ENCODE results near the gene URGCP. TPM values are rescaled to one million over a fixed set of nuclear protein-coding genes. Genes with fewer than 3 reads are reported as not detected.
A peak's percentile ranks its signal among the peaks of the same experiment; 100 is the strongest.

The URGCP gene
- total and polyA plus RNA-seq, 2 donors (not counting 1 experiment from before 2014, with no cell fraction given): 18.3 to 42.1 TPM

DNA sequence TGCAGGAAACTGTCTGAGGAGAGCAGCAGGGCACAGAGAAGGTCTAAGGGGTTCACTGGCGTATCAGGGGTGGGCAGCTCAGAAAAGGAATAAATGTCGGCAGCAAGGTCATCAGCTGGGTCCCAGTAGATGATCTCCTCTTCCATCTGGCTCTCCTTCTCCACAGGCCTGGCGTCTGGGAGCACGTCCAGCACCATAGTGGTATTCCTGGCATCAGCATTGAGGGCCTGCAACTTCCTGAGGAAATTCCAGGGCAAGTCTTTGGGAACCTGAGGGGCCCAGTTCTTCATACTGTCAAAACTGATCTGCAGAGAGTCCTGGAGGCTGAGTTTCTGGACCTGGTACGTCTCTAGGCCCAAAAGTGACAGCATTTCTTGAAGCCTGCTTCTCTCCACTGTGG, 27.5 kb downstream of the URGCP start:
- H3K79me2 ChIP-seq (ENCODE audit: control insufficient read depth, insufficient read depth, low read length): peaks cover 15% of the 10 kb centered on the region
- peak in 1 of 2 donors; percentile 72 for DNase-seq (ENCODE audit: low read depth in 2 of 2)
- no peaks in the 10 kb centered on the region for H4K20me1 ChIP-seq (ENCODE audit: control insufficient read depth, extremely low read depth, insufficient read depth, low read length)
- peaks cover 16% of the 10 kb centered on the region for H3K4me1 ChIP-seq (ENCODE audit: control insufficient read depth, extremely low read depth, insufficient read depth, low read length)
- no peaks in the 10 kb centered on the region for H3K9me3 ChIP-seq (ENCODE audit: control insufficient read depth, insufficient read depth, low read depth, low read length)
- H3K4me2 ChIP-seq (ENCODE audit: extremely low read depth, insufficient read depth, low read length): peak overlapping the region; percentile 7
- H3K4me3 ChIP-seq (replicated peaks in 1 of 4; ENCODE audit: control extremely low read depth in 1 of 4, insufficient read depth in 1 of 4, low read depth in 3 of 4, low read length in 4 of 4): no peak overlapping the region
- no peak overlapping the region for H3K27ac ChIP-seq (ENCODE audit: insufficient read depth, low read length)
- H3K9ac ChIP-seq (ENCODE audit: insufficient read depth, low read length): no peak overlapping the region
- peaks cover 41% of the 10 kb centered on the region for H3K36me3 ChIP-seq (ENCODE audit: control insufficient read depth, insufficient read depth, low read length)
- no peak for TF ChIP-seq EZH2 (IDR thresholded peaks at IDR 0.05; ENCODE audit: low read length, missing control alignments)
- TF ChIP-seq, protein P1, sequence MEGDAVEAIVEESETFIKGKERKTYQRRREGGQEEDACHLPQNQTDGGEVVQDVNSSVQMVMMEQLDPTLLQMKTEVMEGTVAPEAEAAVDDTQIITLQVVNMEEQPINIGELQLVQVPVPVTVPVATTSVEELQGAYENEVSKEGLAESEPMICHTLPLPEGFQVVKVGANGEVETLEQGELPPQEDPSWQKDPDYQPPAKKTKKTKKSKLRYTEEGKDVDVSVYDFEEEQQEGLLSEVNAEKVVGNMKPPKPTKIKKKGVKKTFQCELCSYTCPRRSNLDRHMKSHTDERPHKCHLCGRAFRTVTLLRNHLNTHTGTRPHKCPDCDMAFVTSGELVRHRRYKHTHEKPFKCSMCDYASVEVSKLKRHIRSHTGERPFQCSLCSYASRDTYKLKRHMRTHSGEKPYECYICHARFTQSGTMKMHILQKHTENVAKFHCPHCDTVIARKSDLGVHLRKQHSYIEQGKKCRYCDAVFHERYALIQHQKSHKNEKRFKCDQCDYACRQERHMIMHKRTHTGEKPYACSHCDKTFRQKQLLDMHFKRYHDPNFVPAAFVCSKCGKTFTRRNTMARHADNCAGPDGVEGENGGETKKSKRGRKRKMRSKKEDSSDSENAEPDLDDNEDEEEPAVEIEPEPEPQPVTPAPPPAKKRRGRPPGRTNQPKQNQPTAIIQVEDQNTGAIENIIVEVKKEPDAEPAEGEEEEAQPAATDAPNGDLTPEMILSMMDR (conservative IDR thresholded peaks at IDR 0.05 in 1 of 2, IDR thresholded peaks at IDR 0.05 in 1 of 2; ENCODE audit: low read depth in 1 of 2, low read length in 2 of 2): no peak
- no peak overlapping the region for H2AFZ ChIP-seq (ENCODE audit: low read length)
- no peaks in the 10 kb centered on the region for H3K27me3 ChIP-seq (ENCODE audit: control insufficient read depth, insufficient read depth, low read length)

GRCh38 chr7:43877968-43878864, 28.2 kb downstream of the URGCP start:
- Histone ChIP-seq H2AFZ (ENCODE audit: low read length) (no peak overlapping the region), H3K4me2 (ENCODE audit: extremely low read depth, insufficient read depth, low read length) (no peak overlapping the region), H3K27me3 (ENCODE audit: control insufficient read depth, insufficient read depth, low read length) (no peaks in the 10 kb centered on the region), H3K36me3 (ENCODE audit: control insufficient read depth, insufficient read depth, low read length) (peaks cover 41% of the 10 kb centered on the region), H3K9me3 (ENCODE audit: control insufficient read depth, insufficient read depth, low read depth, low read length) (no peaks in the 10 kb centered on the region), H3K4me3 (replicated peaks in 1 of 4; ENCODE audit: control extremely low read depth in 1 of 4, insufficient read depth in 1 of 4, low read depth in 3 of 4, low read length in 4 of 4) (no peak overlapping the region), H3K9ac (ENCODE audit: insufficient read depth, low read length) (no peak overlapping the region), H3K79me2 (ENCODE audit: control insufficient read depth, insufficient read depth, low read length) (peaks cover 15% of the 10 kb centered on the region), H3K27ac (ENCODE audit: insufficient read depth, low read length) (no peak overlapping the region), H4K20me1 (ENCODE audit: control insufficient read depth, extremely low read depth, insufficient read depth, low read length) (no peaks in the 10 kb centered on the region), H3K4me1 (ENCODE audit: control insufficient read depth, extremely low read depth, insufficient read depth, low read length) (peaks cover 21% of the 10 kb centered on the region)
- no peak for DNase-seq (ENCODE audit: low read depth in 2 of 2)
- TF ChIP-seq, protein P1 (conservative IDR thresholded peaks at IDR 0.05 in 1 of 2, IDR thresholded peaks at IDR 0.05 in 1 of 2; ENCODE audit: low read depth in 1 of 2, low read length in 2 of 2): no peak
- no peak for TF ChIP-seq EZH2 (IDR thresholded peaks at IDR 0.05; ENCODE audit: low read length, missing control alignments)

DNA sequence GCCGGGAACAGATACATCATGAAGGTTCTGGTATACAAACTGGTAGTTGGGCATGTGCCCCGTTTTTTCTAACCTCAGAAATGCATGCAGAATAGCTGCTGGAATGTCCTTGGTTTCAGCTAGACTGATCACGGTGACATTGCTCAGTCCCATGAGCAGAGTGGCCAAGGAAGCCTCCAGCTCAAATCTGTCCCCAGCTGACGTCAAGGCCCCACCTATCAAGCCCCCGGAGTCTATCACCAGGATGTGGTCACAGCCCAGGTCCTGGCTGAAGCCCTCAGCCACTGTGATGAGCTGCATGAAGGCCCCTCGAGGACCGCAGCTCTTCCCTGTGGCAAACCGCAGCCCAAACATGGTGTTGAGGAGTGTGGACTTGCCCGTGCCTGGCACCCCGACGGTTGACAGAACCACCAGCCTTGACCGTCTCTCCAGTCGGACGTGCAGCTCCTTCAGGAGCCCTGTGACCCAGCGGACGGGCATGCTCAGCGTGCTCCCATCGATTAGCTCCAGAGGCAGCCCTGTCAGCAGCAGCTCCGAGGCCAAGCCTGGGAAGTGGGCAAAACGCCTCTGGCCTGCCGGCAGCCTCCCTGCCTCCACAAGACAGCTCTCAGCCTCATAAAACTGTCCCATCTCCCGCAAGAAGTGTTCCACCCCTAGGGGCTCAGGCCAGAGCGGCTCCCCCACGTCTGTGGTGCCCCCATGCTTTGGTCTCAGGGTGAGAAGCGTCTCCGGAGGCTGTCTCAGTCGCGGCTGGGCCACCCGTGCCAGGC, 29.2 kb downstream of the URGCP start:
- Histone ChIP-seq H3K27ac (ENCODE audit: insufficient read depth, low read length) (no peak overlapping the region), H3K9me3 (ENCODE audit: control insufficient read depth, insufficient read depth, low read depth, low read length) (no peaks in the 10 kb centered on the region), H3K9ac (ENCODE audit: insufficient read depth, low read length) (no peak overlapping the region), H3K4me3 (replicated peaks in 1 of 4; ENCODE audit: control extremely low read depth in 1 of 4, insufficient read depth in 1 of 4, low read depth in 3 of 4, low read length in 4 of 4) (no peak overlapping the region), H2AFZ (ENCODE audit: low read length) (no peak overlapping the region), H3K36me3 (ENCODE audit: control insufficient read depth, insufficient read depth, low read length) (peaks cover 41% of the 10 kb centered on the region), H3K79me2 (ENCODE audit: control insufficient read depth, insufficient read depth, low read length) (peaks cover 15% of the 10 kb centered on the region), H3K4me2 (ENCODE audit: extremely low read depth, insufficient read depth, low read length) (no peak overlapping the region), H3K4me1 (ENCODE audit: control insufficient read depth, extremely low read depth, insufficient read depth, low read length) (peaks cover 27% of the 10 kb centered on the region), H4K20me1 (ENCODE audit: control insufficient read depth, extremely low read depth, insufficient read depth, low read length) (no peaks in the 10 kb centered on the region), H3K27me3 (ENCODE audit: control insufficient read depth, insufficient read depth, low read length) (no peaks in the 10 kb centered on the region)
- TF ChIP-seq EZH2 (IDR thresholded peaks at IDR 0.05; ENCODE audit: low read length, missing control alignments): no peak
- TF ChIP-seq, protein P1 (conservative IDR thresholded peaks at IDR 0.05 in 1 of 2, IDR thresholded peaks at IDR 0.05 in 1 of 2; ENCODE audit: low read depth in 1 of 2, low read length in 2 of 2): no peak
- no peak for DNase-seq (ENCODE audit: low read depth in 2 of 2)
